GM19035 (cell line): ENCODE measurements around the gene PRKAG2.

Source experiments
- ATAC-seq: cut with Tn5 transposase; IDR thresholded peaks from one replicate; pipeline ENCODE4 v1.9.1; 2021; ENCODE audit not compliant: unreplicated experiment

The PRKAG2 gene

DNA sequence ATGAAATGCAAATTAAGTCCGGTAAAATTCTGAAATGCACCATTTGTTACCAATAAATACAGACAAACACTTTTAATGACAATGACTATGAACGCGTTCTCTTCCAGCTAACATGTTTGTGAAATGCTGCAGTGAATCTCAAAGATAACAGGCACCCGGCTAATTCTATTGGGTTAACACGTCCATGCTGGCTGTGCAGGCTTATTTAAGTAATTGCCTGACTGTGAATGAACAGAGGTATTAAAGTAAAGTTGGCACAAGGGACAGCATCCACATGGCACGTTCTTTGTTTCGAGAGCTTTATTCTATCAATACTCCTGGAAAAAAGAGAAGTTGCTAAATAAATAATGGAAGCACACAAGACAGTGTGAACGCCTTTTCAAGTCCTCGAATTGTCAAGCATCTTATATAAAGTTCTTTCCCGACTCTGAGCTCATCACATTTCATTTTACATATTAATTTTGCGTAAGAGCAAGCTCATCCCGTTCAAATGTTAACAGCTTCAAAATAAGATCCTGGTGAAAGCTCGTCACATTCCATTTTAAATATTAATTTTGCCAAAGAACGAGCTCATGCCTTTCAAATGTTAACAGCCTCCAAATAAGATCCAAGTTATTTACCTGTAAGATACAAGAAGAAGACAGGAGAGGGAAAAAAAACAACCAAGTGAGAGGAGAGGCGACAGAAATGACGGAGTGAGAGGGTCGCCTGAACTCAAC lies 245.9 kb downstream of the PRKAG2 start:
- ATAC-seq: no peak

DNA sequence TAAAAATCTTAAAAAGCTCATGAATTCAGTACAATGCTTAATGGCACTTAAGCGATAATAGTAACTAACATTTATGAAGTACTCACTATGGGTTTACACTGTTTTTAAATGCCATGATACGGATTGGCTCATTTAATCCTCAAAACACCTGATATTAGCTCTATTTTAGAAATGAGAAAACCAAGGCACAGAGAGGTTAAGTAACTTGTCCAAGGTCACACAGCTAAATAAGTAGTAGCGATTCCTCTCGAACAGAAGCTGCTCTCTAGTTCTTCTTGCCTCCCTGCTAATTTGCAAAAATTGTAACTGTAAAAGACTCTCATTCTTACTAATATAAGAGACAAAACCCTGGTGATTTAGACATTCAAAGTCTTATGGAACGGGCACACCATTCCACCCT lies 246.6 kb downstream of the PRKAG2 start:
- ATAC-seq: no peak

DNA sequence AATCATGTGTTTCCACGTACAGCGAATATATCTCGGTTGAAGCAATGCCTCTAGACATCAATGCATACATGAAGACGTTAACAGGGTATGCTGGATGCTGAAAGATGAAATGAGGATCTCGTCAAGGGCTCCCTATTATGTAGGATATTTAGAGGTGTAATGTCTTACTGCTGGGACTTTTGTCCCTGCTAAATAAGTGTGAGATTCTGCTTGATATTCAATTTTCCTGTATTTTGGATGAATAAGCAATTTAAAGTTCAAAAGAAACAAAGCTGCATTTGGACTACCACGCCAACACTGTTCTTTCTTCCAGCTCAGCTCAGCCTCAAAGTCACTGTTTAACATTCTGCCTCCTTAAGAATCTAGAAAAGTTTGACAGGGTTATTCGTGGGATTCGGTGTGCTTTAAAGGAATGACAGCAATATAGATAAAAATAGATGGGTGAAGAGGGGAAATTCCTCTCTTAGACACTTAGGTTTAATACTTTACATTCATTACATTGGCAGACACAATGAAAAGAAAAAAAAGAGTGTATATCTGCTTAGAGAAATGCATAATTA lies 247.1 kb downstream of the PRKAG2 start:
- ATAC-seq: no peak

DNA sequence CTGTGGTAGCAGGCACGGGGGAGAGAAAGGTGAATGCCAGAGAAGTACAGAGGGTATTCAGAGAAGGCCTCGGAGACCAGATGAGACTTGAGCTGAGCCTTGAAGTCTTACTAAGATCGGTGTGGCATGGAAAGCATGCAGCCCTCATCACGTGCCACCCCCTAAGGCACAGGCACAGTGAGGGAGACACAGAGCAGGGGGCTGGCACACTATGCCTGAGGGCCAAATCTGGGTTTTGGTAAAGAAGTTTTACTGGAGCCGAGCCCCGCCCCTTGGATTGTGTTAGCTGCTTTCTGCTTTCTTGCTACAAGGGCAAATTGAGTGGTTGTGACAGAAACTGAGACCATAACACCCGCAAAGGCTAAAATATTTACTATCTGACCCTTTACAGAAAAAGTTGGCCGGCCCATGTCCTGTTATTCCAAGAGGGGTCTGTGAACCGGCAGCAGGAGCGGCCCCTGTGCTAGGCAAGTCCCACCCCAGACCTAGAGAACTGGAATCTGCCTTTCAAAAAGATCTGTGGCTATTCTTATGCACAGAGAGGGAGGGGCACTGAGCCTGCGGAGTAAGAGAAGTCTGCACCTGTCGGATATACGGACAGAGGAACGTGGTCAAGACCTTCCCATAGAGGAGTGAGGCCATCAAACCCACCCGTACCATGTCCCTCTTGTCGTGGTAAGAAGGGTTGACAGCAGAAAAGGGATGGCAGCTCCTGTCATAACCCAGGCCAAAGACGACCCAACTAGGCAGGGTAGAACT lies 247.9 kb downstream of the PRKAG2 start:
- ATAC-seq: no peak

DNA sequence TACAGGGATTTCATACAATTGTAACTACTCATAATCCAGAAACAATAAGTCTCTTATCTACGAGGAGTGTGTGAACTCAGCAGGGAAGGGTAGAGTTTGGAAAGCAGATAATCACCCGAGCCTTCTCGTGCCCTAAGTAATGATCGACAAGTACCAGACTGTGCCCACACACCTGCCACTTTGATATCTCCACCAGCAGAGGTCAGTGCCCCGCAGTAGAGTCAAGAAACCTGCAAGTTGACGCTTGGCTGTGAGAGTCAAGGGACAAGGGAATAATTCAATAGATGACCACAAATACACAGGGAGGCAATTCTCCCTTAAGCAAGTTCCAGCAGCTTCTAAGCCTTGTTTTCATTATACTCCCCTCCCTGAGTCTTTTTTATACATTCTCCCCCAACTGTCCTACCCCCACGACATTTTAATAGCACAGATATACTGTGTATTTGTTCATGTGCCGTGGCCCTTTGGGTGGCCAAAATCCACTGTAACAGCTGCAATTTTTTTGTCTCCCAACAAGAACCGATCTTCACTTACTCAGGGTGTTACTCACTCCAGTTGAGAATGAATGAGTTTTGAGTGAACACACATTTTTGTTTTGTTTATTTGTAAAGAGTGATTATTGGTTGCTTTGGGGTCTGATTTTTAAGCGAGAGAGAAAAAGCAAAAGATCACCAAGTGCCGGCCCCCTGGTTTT lies 250.3 kb downstream of the PRKAG2 start:
- no peak for ATAC-seq

DNA sequence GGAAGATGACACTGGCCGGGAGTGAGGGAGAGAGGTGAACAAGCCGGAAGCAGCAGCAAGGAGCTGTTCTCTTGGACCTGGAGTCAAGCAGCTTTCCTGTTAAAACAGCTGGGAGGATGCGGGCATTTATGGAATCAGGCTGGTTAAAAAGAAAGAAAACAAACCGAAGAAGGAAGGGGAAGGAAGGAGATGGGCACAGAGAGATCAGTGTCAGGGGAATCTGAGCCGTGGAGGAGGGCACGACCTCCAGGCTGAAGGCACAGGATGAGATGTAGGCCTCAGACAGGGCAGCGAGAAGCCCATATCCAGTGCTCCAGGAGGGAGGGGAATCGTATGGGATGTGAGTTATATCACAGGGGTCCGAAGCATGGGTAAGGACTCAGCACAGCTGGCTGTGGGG lies 251.3 kb downstream of the PRKAG2 start:
- ATAC-seq: no peak

DNA sequence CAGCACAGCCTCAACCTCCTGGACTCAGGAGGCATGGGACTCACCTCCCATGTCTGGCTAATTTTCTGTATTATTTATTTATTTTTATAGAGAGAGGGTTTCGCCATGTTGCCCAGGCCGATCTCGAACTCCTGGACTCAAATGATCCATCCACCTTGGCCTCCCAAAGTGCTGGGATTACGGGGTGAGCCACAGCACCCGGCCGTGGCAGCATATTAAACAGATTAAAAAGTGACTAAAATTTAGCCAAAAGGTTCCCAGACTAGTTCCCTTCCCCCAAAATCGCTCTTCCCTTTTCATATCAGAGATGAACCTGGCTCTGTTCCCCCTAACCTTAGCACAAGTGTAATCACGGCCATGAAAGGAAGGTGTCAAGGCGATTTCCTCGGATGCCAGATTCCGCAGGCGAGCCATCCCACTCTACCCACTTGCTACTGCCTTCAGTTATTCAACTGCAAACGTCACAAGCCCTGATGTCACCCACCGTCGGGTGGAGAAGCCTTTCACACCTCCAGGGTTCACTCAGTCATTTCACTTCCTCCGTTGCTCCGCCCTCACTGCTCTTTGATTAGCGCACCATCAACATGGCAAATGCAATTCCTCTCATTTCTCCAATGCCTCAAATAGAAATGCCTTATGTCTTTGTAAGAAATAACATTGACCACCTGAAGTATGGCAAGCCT lies 252.5 kb downstream of the PRKAG2 start:
- no peak for ATAC-seq

DNA sequence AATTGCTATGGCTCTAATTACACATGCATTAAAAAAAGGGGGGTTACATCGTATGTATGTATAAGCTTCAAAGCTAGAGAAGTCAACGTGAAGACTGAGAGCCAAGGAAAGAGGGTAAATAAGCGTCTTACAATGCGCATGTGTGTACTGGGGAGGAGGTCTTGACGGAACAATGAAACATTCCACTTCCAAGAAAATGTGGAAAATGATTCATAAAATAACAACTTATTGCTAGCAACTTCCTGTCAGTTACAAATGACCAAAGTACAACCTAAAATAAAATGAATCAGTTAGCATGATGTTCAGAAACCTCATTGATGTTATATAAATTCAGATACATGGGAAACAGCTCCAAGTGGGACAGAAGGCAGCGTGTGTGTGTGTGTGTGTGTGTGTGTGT lies 253.1 kb downstream of the PRKAG2 start:
- ATAC-seq: no peak

DNA sequence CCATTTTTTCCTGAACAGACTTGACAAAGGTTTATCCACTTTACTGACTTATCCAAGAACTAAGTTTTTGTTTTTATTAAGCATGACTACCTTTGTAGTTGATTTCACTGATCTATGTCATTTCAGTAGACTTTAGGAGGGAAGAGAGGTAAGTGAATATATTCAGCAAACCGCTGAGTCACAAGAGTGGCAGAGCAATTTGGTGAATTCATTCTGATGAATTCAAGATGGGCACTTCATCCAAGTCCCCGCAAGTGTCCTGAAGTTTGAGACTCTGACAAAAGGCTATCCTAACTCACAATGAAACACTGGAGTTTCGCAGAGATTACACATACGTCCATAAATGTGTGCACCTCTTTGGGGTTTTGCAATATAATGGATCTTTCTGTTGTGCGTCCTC lies 255.0 kb downstream of the PRKAG2 start:
- no peak for ATAC-seq

DNA sequence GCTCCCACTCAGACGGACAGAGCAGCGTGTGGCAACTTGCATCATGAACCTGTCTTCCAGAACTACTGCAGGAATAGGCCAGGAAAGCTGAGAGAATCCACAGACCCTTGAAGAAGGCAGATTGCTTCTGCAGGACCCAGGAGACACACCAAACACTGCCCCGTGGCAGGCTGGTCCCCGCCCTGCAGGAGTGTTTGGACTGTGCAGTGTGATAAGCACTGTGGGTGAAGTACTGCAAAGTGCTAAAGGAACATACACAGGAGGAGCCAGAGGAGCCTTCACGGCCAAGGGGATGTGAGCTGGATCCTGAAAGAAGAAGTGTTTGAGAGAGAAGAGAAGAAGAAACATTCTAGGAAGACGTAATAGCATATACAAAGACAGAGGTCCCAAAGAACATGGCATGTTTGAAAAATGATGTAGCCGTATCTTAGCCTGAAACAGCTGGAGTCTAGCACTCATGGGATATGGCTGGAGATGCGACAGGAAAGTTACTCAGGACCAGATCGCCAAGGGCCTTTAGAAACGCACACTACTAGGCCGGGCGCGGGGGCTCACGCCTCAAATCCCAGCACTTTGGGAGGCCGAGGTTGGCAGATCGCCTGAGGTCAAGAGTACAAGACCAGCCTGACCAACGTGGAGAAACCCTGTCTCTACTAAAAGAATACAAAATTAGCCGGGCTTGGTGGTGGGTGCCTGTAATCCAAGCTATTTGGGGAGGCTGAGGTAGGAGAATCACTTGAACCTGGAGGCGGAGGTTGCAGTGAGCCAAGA lies 260.3 kb downstream of the PRKAG2 start:
- no peak for ATAC-seq

DNA sequence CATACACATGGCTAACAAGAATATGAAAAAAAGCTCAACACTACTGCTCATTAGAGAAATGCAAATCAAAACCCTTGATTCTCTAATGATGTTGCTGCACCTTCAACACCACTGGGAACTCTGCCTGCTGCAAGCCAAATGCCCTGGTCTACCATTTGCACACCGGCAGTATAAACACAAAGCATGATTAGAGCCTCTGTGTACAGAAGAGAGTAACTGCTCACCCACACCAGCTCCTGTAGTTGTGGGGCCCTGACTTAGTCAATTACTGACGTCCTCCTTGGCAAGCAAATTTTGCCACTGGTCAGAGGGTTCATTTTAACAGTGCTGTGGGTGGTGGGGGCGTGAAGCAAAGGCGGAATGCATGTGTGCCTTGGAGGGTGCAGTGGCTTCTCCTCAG lies 261.1 kb downstream of the PRKAG2 start:
- ATAC-seq: no peak

DNA sequence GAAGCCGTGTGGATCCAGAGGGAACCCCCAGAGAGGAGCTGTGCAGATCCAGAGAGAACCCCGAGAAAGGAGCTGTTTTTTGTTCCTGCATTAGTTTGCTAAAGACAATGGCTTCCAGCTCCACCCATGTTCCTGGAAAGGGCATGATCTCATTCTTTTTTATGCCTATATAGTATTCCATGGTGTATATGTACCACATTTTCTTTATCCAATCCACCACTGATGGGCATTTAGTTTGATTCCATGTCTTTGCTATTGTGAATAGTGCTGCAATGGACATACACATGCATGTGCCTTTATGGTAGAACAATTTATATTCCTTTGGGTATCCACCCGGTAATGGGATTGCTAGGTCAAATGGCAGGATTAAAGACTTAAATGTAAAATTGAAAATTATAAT lies 261.9 kb downstream of the PRKAG2 start:
- ATAC-seq: no peak

DNA sequence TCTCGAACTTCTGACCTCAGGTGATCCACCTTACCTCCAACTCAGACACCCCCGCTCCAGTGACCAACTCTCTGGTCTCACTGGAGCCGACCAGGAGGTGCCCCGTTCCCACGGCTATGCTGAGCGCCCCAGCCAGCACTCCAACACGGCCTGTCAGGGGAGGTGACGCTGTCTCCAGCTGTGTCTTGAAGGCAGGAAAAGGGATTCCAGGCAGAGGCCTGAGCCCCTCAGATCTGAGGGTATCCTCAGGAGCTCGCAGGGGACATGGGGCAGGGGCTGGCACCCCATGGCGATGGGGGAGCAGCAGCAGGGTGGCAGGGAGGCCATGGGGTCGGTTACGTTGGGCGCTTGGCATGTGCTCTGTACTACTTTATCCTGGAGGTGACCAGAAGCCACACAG lies 262.9 kb downstream of the PRKAG2 start:
- no peak for ATAC-seq

DNA sequence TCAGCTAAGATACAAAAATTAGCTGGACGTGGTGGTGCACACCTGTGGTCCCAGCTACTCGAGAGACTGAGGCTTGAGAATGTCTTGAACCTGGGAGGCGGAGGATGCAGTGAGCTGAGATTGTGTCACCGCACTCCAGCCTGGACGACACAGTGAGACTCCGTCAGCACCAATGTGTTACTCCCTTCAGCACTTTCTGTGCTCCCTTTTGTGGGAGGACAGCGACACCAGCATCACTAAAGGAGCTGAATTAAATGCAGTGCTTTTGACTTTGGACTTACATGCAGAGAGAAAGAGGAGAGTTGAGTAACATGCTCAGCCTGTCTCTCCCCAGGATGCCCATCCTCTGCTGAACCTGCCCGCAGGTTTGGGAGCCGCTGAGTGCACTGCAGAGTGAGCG lies 265.0 kb downstream of the PRKAG2 start:
- ATAC-seq: no peak

DNA sequence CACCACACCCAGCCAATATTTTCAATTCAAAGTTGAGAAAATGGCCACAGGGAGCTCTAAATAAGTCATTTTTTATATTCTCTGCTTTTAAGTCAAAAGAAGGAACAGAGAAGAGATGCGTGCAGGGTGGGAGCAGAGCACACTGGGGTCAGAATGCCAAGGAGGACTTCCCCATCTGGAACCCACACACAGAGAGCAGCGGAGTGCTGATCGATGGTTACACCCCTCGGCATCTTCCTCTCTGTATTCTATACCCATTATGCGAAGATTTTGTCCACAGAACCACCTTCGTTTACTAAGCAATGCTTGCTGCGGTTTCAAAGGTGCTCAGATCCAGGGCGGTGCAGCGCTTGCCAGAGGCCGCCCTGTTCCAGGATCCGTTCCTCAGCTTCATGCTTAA lies 265.9 kb downstream of the PRKAG2 start:
- ATAC-seq: no peak

DNA sequence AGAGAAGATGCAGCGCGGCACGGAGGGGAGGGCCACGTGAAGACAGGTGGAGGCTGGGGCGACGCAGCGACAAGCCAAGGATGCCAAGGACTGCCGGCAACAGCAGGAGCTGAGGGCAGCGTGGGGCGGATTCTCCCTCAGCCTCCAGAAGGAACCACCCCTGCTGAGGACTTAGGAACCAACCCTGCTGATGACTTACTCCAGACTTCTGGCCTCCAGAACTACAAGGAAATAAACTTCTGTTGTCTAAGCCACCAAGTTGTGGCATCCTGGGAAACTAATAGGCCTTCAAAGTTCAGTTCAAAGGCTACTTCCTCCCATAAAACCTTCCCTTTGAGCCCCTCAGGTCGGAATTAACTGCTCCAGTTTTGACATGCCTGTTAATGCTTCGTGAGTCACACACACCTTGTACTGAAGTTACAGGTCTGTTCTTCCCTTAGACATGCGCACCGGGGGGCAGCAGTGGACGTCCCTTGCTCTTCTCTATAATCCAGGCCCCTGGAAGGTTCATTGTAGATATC lies 268.8 kb downstream of the PRKAG2 start:
- no peak for ATAC-seq

DNA sequence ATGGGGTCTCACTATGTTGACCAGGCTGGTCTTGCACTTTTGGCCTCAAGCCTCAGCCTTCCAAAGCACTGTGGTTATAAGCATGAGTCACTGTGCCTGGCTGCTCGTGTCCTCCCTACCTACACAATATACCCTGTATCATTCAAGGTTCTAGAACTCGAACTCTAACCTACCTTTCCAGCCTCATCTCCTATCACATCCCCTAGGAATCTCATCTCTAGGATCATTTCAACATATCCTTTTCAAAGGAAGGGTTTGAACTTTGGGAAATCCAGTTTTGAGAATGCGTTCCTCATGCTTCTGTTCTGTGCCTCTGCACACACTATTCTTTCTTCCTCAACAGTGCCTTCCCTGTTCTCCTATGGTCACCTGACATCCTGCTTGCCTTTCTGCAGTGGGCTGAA lies 269.4 kb downstream of the PRKAG2 start:
- ATAC-seq: no peak

DNA sequence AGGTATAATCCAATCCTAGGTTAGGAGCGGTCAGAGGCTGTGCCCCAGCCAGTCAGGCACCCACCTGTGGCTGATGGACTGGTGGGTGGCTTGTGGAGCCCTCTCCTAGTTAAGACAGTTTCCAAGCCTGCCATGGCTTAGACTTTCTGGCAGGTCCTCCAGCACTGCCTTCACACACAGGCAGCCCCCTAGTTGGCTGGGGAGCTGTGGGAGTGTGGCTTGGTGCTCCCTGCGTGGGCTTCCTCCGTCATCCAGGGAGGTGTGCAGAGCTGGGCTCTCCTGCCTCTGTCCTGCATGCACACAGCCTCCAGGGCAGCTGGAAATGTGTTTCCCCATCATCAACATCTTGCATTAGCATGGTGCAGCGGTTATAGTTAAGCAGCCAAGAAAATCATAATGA lies 273.0 kb downstream of the PRKAG2 start:
- ATAC-seq: no peak

DNA sequence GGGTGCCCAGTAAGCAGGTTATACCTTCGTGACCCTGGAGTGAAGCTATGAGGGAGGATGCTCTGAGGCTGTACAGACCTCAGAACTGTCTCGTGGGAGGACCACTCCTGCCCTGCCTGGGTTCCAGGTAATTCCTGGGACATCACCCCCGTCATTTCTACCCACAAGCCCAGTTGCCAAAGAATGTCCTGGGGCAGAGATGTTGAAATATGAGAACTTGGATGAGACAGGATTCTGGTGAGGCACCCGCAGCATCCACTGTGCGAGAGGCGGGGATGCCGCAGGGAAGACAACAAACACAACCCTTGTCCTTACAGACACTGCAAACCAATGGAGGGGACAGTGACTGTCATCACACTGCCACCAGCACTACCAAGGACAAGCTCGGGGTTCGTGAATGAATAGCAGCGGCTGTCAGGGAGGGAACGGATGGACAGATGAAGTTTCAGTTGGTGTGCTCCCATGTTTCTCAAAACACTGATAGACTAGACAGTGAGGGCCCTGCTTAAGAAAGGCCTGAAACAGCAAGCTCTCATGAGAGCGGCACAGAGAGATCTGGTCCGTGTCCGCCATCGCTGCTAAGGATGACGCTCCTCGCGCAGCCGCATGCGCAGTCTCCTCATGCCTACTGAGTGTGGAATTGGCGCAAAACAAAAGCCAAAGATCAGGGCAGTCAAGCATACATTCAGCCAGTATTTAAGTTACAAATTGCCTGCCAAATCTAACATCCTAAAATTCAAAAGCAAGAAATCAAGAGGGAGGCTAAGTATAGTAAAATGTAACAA lies 275.2 kb downstream of the PRKAG2 start:
- no peak for ATAC-seq
